GM18517 (cell line): ENCODE data around the gene SLC33A1.
A peak's percentile ranks its signal among the peaks of the same experiment; 100 is the strongest.
"Not testable (repeated sequence)": the region's sequence is repeated elsewhere in the genome, so short reads cannot be mapped to it uniquely, and the experiment has no call there.

ENCODE experiments used
- ATAC-seq: cut with Tn5 transposase; IDR thresholded peaks from one replicate; pipeline ENCODE4 v1.9.1; 2021; ENCODE audit warnings: mild to moderate bottlenecking, moderate library complexity; ENCODE audit not compliant: unreplicated experiment

SLC33A1 gene

GRCh38 chr3:155862290-155862982 lies 8.2 kb upstream of the SLC33A1 start:
- not testable (repeated sequence) for ATAC-seq

GRCh38 chr3:155861476-155862183 lies 7.4 kb upstream of the SLC33A1 start:
- ATAC-seq: no peak

GRCh38 chr3:155860424-155860823 lies 6.2 kb upstream of the SLC33A1 start:
- ATAC-seq: not testable (repeated sequence)

- peak; percentile 67 for ATAC-seq
Observed at GRCh38 chr3:155859859-155860258, 5.6 kb upstream of the SLC33A1 start.

GRCh38 chr3:155853214-155854140 lies 750 bp downstream of the SLC33A1 start:
- peak; percentile 3 for ATAC-seq

GRCh38 chr3:155852341-155852740 lies 1.9 kb downstream of the SLC33A1 start:
- ATAC-seq: no peak

- not testable (repeated sequence) for ATAC-seq
Observed at GRCh38 chr3:155849404-155849803, 4.8 kb downstream of the SLC33A1 start.

- ATAC-seq: no peak
Observed at GRCh38 chr3:155847993-155848392, 6.2 kb downstream of the SLC33A1 start.

GRCh38 chr3:155846119-155846518 lies 8.1 kb downstream of the SLC33A1 start:
- ATAC-seq: no peak

GRCh38 chr3:155843569-155843968 lies 10.7 kb downstream of the SLC33A1 start:
- ATAC-seq: no peak

- no peak for ATAC-seq
Observed at GRCh38 chr3:155835341-155836071, 18.7 kb downstream of the SLC33A1 start.

GRCh38 chr3:155828490-155829098 lies 25.6 kb downstream of the SLC33A1 start:
- not testable (repeated sequence) for ATAC-seq

- ATAC-seq: no peak
Observed at GRCh38 chr3:155815030-155815545, 39.1 kb downstream of the SLC33A1 start.

- ATAC-seq: not testable (repeated sequence)
Observed at GRCh38 chr3:155813224-155813623, 41.0 kb downstream of the SLC33A1 start.

GRCh38 chr3:155809181-155809580 lies 45.0 kb downstream of the SLC33A1 start:
- no peak for ATAC-seq

- no peak for ATAC-seq
Observed at GRCh38 chr3:155807823-155808222, 46.4 kb downstream of the SLC33A1 start.

- ATAC-seq: peak; percentile 87
Observed at GRCh38 chr3:155805802-155806618, 48.2 kb downstream of the SLC33A1 start, which contains the start of gene C3orf33. C3orf33 (minus strand) TSS chr3:155806278; CDS start chr3:155806252, 26 bp downstream.

GRCh38 chr3:155805204-155805801 lies 48.9 kb downstream of the SLC33A1 start:
- ATAC-seq: peak; percentile 40

GRCh38 chr3:155804323-155804722 lies 49.9 kb downstream of the SLC33A1 start:
- ATAC-seq: no peak
